NB4 (cell line): ENCODE measurements around the gene SLC4A7.
A peak's percentile ranks its signal among the peaks of the same experiment; 100 is the strongest.

ENCODE experiments used
- DNase-seq: peaks from one replicate; pipeline ENCODE4 v3.0.0; 2010; ENCODE audit warnings: low read depth
- H3K4me3 ChIP-seq: one replicate; pipeline ENCODE4 v1.5.1; 2011; ENCODE audit warnings: mild to moderate bottlenecking, low read depth, low read length, moderate library complexity
- MYC ChIP-seq: IDR thresholded peaks from 2 replicates; pipeline ENCODE4 v1.6.1; 2011; ENCODE audit warnings: low read depth, low read length
- POLR2A ChIP-seq: IDR thresholded peaks from 2 replicates; pipeline ENCODE4 v1.6.1; 2011; ENCODE audit warnings: mild to moderate bottlenecking; ENCODE audit not compliant: insufficient read length; ENCODE audit errors: extremely low read depth
- TF ChIP-seq, protein P1 (sequence below): IDR thresholded peaks from one replicate; pipeline ENCODE4 v1.5.1; 2012; ENCODE audit warnings: low read depth, low read length
- TF ChIP-seq, protein P2 (sequence below): IDR thresholded peaks from 2 replicates; pipeline ENCODE4 v1.6.1; 2011; ENCODE audit warnings: low read depth, low read length

The SLC4A7 gene

DNA sequence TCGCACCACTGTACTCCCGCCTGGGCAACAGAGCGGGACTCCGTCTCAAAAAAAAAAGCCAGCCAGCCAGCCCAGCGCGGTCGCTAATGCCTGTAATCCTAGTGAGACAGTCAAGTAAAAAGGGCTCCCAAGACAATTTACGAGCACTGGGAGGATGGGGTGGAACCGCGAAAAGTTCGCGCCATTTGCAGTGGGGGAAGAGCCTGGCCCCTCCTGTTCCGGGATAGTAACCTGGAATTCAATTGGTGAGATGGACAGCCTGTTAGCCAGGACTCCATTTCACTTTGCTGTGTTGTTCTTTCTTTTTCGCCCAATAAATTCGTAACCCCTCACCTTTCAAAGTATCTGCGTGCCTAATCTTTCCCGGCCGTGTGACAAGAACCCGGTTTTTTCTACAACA, 19.5 kb downstream of the SLC4A7 start:
- no peak overlapping the region for H3K4me3 ChIP-seq
- DNase-seq = no peak
- TF ChIP-seq, protein P1, sequence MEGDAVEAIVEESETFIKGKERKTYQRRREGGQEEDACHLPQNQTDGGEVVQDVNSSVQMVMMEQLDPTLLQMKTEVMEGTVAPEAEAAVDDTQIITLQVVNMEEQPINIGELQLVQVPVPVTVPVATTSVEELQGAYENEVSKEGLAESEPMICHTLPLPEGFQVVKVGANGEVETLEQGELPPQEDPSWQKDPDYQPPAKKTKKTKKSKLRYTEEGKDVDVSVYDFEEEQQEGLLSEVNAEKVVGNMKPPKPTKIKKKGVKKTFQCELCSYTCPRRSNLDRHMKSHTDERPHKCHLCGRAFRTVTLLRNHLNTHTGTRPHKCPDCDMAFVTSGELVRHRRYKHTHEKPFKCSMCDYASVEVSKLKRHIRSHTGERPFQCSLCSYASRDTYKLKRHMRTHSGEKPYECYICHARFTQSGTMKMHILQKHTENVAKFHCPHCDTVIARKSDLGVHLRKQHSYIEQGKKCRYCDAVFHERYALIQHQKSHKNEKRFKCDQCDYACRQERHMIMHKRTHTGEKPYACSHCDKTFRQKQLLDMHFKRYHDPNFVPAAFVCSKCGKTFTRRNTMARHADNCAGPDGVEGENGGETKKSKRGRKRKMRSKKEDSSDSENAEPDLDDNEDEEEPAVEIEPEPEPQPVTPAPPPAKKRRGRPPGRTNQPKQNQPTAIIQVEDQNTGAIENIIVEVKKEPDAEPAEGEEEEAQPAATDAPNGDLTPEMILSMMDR = no peak
- TF ChIP-seq MYC (no peak), POLR2A (no peak)
- TF ChIP-seq, protein P2, sequence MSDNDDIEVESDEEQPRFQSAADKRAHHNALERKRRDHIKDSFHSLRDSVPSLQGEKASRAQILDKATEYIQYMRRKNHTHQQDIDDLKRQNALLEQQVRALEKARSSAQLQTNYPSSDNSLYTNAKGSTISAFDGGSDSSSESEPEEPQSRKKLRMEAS = no peak

DNA sequence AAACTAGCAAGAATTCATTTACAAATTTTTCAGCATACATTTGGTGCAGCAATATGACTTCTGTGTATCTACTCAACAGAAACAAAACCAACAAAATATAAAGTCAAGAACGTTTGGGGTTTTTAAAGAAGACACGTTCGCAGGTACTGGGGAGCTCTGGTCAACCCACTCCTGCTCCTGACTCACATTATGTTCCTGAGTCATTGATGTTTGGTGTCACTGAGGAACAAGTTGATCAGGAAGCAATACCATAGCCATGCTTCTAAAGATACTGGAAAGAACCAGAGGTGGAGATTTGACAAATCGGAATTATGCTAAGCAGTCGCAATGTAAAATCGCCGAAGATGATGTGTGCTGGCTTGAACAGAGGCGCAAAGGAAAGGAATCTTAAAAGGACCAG, 22.0 kb downstream of the SLC4A7 start:
- TF ChIP-seq, protein P2 = no peak
- TF ChIP-seq POLR2A = no peak
- TF ChIP-seq MYC = no peak
- TF ChIP-seq, protein P1 = no peak
- no peak for DNase-seq
- H3K4me3 ChIP-seq = no peak overlapping the region

DNA sequence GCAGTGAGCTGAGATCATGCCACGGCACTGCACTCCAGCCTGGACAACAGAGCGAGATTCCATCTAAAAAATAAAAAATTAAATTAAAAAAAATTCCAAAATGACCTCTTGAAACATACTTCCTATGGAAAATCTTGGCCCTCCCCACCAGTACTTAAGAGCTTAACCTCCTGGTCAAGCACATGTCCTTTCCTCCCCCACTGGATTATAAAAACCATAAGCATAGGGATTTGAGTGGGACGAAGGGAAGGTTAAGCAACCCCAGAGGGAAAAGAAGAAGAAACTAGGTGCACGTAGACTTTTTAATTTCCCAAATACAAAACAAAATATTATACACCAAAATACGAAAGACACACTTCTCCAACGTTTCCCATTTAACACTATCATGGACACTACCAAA, 25.3 kb downstream of the SLC4A7 start:
- no peak for DNase-seq
- H3K4me3 ChIP-seq = no peak overlapping the region
- no peak for TF ChIP-seq MYC
- TF ChIP-seq POLR2A = no peak
- TF ChIP-seq, protein P2 = no peak
- TF ChIP-seq, protein P1 = no peak

DNA sequence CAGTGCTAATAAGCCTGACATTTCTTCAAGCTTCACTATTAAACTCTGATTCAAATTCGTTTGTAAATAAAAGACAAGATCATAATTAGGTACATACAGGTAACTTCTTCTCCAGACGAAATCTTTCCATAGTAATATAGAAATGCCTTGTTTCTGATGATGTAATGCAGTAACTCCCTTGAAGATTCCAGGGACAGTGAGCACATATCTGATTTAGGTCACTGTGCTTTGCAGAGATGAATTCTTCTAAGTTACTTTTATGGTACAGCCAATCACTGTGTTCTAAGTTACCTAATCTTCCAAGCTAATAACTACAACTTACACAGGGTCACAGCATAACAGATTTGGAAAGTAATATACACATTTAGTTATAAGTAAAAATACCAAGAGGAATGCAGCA, 27.6 kb downstream of the SLC4A7 start:
- no peak for DNase-seq
- no peak overlapping the region for H3K4me3 ChIP-seq
- TF ChIP-seq, protein P2 = no peak
- TF ChIP-seq MYC (no peak), POLR2A (no peak)
- TF ChIP-seq, protein P1 = no peak

DNA sequence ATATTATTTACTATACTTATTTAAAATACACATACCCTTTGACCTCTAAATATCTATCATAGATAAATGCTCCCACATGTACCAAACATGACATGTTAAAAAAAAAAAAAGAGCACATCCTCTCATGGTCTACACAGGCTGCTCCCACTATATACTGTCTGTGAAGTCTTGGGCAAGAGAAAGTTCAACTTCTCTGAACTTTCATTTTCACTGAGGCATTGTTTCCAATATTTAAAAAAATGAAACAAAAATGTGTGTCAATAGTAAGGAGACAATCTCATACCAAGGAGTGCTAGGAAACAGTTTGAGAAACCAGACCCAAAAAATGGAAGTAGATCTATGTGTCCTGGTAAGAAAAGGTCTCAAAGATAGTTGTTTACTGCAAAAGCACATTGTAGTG, 29.3 kb downstream of the SLC4A7 start:
- TF ChIP-seq MYC (no peak), POLR2A (no peak)
- TF ChIP-seq, protein P2 = no peak
- TF ChIP-seq, protein P1 = no peak
- no peak overlapping the region for H3K4me3 ChIP-seq
- peak; percentile 4 for DNase-seq

DNA sequence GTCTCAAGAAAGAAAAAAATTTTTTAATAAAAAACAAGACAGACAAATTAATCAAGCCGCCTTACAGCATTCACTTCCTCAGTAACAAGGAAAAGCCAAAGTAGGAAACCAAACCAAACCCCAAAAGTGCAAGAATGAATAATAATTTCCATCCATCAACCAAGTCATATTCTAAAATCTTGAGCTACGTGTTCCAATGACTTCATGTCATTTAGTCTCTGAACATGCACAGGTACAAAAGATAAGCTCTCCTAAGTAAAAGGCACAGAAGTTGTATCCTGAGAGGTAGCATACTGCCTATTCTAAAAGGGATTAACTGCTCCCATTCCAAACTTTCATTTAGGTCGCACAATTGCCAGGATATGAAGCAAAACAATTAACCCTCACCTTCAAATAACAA, 29.7 kb downstream of the SLC4A7 start:
- H3K4me3 ChIP-seq = no peak overlapping the region
- TF ChIP-seq POLR2A (no peak), MYC (no peak)
- TF ChIP-seq, protein P2 = no peak
- TF ChIP-seq, protein P1 = no peak
- no peak for DNase-seq
